DMS53 (cell line): ENCODE results near the gene ACOT7.

ENCODE experiments used
- DNase-seq: peaks from one replicate; lab custom pipeline; 2025; lab: John Stamatoyannopoulos, UW

The ACOT7 gene

DNA sequence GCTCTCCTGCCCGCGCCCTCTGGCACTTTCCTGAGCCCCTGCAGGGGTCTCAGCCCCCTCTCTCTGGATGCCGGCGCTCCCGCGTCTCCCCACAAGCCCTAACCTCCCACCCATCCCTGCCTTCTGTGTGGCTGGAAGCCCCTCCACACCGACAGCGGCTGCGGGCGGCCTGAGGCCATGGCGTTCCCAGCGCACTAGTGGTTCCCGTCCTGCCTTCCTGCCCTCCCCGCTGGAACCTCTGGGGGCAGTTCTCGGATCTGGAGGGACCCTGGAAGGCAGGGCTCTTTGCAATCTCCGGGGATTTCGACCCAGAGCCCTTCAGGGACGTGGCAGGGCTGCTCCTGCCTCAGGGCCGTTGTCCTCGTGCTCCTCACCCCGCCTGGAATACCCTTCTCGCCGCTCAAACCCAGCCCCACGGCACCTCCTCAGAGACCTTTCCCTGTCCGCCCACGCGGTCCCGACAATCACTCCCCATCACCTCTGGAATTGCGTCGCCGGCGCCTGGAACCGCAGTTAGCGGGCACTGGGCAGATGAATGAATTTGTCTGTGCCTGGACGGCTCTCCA, 30.5 kb upstream of the ACOT7 start:
- DNase-seq: peak; percentile 64

DNA sequence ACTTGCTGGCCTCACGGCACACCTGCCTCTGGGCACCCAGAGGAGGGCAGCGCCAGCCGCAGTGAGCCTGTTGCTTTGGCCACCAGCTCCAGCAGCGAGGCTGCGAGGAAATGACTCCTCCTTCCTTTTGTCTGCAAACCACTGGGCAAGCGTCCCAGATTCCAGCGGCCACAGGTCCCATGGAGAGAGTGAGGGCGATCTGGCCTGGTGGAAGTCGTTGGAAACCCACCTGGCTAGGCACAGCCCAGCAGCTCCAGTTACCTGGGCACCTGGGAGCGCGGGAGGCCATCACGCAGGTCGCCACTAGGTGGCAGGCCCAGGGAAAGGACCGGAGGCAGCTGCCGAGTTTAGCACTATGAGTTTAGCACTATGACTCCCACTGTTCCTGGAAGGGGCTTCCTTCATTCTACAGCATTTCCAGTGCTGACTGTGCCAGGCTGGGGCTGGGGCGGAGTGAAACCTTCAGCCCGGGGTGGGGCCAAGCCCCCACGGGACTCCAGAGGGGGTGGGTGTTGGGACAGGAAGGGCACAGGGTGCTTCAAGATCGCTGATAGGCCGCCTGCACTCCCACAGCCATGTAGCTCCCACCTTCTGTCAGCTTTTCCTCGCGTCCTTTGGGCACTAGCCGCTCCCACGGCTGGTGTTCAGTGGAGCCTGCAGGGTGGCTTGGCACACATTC, 29.9 kb upstream of the ACOT7 start:
- peak; percentile 92 for DNase-seq

DNA sequence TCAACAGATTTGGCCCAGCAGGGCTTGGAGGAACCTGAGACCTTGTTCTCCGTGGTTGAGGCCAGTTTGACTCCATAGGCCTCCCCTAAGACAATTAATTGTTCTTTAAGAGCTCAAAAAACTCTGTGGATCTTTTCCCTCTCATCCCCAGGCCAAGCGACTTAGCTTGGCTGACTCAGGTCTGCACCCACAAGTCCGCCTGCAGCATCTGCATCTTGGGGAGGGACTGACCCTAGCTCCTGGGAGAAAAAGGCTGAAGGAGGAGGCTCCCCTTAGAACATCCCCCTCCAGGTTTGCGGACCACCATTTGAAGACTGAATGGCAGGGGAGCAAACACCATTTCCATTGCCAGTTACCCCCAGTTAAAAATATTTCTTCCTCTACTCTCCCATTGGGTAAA, 27.7 kb upstream of the ACOT7 start:
- DNase-seq: no peak

DNA sequence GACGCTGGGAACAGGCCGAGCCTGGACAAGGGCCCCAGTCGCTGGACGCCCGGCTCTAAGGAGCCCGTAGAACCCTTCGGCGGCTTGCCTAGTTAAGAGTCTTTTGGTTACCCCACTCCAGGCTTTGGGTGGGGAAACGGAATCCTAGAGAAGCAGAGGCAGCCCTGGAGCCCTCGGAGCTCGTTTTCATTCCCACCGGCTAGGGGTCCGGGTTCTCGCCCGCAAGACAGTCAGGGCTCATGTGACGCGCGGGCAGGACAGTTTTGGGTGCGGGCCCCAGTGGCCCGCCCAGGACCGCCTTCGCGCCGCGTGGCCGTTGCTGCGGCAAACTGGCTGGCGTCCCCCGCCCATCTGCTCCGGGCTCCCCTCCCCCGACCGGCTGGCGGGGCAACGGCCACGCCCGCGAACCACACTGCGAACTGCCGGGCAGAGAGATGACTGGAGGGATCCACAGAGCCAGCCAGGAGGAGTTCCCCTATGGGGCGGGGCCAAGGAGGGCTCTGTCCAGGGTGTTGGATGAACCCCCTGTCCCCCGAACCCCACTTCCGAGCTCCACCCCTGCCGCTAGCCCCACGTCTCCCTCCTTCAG, 27.0 kb upstream of the ACOT7 start:
- DNase-seq: no peak

DNA sequence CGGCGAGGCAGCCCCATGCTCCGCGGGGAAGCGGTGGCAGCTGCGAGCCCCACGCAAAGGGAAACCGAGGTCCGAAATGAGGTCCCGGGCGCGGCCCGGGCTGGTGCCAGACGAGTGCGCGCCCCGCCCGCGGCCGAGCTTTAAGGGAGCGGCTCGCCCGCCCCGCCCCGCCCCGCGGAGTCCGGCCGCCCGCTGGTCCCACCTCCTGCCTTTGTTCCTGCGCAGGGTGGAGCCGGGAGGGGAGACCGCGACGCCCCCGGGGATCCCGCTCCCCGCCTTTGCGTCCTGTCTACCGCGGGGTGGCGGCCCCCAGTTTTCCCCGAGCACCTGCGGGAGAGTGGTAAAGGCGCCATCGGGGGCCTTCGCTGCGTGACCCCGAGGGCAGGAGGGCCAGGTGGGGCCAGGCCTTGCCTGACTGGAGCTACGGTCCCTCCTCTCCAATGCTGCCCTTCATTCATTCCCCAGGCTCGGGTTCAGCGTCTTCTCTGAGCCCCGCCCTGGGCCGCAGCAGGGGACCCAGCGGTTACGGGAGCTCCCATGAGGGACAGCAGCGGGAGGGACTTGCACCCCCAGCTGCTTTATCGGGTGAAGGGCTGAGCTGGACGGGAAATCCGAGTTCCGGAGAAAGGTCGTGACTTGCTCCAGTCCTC, 26.4 kb upstream of the ACOT7 start, which contains the start of gene HES2:
Gene HES2 (minus strand): TSS at position 116 of the 650 bp plus-strand sequence. CDS start 99 bp downstream, at position 17.
- peak; percentile 63 for DNase-seq

DNA sequence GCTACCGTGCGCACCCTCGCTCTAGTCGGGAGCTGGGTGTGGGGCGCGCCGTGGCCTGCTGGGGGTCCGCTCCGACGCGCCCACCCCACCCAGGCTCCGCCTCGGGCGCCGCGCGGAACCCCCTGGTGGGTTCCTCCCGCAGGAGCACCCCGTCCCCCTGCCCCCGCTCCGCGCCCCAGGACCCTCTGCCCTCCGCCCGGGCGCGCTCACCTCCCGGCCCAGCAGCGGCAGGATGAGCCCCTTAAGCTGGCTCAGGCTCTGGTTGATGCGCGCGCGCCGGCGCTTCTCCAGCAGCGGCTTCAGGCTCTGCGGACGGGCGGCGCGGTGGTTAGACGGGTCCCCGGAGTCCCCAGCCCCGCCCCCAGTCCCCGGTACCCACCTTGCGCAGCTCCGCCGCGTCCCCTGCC, 25.8 kb upstream of the ACOT7 start:
- DNase-seq: peak; percentile 63

DNA sequence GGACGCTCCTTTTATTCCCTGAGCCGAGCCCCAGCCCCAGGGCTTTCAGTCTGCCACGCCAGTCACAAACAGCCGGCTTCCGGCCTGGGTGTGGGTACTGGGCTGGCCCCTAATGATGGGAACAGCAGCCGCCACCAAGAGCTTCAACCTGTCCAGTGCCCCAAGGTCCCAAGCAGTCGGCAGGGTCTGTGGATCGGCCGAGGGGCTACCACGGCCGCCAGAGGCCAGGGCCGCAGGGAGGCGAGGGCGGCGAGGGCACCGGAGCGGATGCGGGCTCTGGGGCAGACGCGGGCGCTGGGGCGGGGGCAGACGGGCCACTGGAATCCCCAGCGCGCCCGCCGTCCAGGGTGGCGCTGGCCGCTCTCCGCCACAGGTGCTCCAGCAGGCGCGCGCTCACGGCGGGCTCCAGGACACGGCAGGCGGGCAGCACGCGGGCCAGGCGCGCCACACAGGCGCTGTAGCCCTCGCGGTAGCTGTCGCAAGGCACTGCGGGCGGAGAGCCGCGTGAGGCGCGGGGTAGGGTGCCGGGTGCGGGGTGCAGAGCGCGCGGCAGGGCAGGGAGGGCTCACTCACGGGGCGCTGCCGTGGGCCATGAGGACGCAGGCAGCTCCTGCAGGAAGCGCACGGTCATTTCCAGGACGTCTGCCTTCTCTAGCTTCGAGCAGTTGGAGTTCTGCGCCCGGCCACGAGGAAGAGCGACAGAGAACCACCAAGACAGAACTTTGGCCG, 25.3 kb upstream of the ACOT7 start:
- DNase-seq: peak; percentile 70

DNA sequence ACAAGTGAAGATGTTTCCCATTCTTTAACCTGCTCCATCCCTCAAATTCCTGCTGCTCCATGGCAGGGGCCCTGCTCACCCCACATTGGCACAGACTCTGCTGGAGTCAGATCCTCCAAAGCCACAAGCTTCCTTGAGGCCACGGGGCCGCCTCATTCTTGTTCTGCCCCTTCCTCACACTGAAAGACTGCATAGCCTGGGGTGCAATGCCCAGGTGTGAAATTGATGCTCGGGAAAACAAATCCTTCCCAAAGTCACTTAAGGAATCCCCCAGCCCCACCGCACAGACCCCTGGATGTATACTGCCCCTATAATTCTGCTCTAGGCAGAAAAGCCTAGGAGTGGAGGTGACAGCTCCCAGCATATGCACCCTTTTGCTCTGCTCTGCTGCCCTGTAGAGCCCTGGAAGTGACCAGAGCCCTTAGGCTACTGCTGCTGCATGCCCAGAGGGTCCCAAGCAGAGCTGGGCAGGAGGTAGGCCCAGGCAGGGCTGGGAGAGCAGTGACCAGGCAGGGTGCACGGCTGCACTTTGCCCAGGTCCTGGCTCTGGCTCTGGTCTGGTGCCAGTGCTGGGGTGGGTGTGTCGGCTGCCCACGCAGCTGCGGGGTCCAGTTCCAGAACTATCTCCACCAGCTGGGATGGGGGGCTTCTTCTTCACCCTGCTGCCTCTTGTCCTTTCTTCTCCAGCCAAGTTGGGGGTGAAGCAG, 24.5 kb upstream of the ACOT7 start:
- DNase-seq: no peak

DNA sequence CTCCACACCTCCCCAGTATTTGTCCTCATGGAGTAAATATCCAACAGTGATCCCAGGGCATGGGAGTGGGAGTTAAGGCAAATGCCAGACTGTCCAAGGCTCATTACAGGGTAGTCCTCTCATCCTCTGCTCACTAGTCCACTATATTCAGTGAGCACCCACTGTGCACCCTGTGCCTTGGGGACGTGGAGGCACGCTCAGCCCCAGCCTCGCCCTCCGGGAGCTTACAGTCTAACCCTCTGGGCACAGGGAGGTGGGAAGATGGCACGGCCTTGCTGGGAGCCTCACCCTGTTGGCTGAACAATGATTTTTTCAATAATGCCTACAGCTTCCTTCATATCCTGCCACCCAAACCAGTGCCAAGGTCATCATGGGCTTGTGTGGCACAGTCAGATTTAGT, 23.3 kb upstream of the ACOT7 start:
- DNase-seq: no peak

DNA sequence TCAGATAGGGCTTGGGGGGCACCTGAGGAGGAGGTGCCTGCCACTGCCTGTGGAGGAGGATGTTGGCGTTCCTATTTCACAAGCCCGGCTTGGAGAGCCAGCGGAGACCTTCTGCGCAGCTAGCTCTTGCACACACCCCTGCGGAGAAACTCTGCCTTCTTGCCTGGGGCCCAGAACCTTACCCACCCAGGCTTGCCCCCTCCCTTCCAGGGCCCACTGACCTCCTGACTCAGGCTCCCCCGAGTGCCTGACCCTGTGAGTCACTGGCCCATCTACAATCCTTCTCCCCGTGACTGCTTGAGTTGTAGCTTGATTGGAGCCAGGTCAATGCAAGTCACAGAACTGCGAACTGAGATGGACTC, 22.7 kb upstream of the ACOT7 start:
- DNase-seq: no peak

DNA sequence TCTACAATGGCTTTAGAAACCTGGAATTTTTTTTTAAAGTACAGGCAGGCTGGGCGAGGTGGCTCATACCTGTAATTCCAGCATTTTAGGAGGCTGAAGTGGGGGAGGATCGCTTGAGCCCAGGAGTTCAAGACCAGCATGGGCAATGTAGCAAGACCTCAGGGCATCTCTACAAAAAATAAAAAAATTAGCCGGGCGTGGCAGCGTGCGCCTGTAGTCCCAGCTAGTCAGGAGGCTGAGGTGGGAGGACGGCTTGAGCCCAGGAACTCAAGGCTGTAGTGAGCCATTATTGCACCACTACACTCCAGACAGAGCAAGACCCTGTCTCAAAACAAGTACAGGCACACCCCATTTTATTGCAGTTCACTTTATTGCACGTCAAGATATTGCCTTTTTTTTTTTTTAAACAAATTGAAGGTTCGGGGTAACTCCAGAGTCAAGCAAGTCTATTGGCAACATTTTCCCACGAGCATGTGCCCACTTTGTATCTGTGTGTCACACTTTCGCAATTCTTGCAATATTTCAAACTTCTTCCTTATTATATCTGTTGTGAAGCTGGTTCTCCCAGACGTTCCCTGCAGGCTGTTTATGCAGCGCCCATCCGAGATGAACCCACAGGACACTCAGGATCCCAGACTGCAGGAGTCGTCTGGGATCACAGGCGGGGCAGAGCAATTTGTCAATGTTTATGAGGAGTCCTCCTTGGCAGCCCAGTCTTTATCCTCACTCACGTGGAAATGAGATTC, 21.5 kb upstream of the ACOT7 start:
- DNase-seq: no peak

DNA sequence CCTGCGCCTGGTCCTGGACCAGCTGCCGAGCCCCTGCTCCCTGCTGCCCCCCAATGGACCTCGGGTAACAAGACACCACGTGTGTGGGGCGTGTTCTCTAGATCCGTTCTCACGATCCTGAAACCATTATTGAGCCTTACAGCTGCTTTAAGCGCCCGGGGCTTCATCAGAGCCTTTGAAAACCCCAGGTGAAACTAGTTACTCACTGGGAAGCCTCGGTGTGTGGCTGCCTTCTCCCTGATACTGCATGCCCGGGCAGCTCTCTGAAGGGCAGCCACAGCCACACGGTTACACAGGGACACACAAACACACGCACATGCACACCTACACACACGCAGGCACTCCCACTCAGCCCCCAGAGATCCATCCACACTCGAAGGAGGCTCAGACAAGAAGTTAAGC, 20.9 kb upstream of the ACOT7 start:
- DNase-seq: peak; percentile 24

DNA sequence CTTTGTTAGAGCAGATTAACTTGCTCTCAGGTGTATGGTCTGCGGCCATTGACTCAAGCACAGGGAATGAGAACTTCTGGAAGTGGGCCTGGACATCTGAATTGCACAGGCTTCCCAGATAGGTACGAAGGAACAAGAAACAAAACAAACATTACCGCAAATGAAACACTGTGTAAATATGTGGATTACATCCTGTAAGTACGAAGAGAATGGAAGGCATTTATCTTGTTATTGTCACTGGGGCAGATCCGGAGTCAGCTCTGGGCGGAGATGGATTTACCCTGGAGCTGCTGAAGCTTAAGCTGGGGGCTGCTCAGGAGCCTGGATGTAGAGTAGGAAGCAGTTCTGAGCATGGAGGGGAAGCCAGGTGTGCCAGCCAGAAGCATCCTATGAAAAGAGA, 19.3 kb upstream of the ACOT7 start:
- DNase-seq: peak; percentile 79

DNA sequence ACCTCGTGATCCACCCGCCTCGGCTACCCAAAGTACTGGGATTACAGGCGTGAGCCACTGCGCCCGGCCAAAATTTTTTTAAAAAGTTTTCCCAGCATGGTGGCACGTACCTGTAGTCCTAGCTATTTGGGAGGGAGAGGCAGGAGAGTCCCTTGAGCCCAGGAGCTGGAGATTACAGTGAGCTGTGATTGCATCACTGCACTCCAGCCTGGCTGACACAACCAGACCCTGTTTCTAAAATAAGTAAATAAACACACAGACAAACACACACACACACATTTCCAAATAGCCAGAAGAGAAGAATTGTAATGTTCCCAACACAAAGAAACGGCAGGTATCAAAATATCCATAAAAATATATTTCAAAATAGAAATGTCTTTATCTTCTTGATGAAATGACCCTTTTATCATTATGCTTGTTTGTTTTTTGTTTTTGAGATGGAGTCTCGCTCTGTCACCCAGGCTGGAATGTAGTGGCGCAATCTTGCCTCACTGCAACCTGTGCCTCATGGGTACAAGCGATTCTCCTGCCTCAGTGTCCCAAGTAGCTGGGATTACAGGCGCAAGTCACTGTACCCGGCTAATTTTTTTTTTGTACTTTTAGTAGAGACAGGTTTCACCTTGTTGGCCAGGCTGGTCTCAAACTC, 16.8 kb upstream of the ACOT7 start:
- no peak for DNase-seq

DNA sequence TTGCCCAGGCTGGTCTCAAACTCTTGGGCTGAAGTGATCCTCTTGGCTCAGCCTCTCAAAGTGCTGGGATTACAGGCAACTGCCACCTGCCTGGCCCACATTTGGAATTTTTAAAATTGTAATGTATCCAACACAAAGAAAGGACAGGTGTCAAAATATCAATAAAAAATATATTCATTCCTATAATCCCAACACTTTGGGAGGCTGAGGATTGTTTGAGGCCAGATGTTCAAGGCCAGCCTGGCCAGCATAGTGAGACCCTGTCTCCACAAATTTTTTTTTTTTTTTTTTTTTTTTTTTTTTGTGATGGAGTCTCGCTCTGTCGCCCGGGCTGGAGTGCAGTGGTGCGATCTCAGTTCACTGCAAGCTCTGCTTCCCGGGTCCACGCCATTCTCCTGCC, 16.2 kb upstream of the ACOT7 start:
- no peak for DNase-seq

DNA sequence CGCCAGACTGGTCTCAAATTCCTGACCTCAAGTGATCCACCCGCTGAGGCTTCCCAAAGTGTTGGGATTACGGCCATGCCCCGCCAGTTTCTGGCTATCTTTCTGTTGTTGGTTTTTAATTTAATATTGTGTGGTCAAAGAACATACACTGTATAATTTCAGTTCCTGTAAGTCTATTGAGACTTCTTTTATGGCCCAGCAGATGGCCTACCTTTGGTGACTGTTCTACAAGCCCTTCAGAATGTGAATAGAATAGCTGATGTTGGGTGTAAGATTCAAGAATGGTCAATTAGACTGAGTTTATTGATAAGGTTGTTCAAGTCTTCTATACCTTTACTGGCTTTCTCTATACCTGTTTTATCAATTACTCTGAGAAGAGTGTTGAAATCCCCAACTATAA, 15.5 kb upstream of the ACOT7 start:
- peak; percentile 27 for DNase-seq

DNA sequence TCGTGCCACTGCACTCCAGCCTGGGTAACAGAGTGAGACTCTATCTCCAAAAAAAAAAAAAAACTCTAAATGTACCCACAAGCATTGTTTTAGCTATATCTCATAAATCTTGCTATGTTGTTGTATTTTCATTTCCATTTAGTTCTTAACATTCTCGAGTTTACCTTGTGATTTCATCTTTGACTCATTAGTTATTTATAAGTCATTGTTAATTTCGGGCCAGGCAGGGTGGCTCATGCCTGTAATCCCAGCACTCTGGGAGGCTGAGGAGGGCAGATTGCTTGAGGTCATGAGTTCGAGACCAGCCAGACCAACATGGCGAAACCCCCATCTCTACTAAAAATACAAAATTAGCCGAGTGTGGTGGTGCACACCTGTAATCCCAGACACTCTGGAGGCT, 14.5 kb upstream of the ACOT7 start:
- DNase-seq: no peak

DNA sequence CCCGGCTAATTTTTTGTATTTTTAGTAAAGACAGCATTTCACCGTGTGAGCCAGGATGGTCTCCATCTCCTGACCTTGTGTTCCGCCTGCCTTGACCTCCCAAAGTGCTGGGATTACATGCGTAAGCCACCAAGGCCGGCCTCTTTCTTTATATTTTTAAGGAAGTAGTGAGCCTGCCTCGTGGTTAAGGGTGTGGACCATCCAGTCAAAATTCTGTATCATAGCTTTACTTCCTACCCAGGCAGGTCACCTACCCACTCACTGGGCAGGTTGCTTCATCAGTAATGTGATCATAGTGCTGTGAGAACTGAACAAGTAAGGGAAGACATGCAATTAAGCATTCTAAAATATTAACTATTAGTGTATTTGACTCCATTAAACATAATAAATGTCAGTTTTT, 8.1 kb upstream of the ACOT7 start:
- no peak for DNase-seq

DNA sequence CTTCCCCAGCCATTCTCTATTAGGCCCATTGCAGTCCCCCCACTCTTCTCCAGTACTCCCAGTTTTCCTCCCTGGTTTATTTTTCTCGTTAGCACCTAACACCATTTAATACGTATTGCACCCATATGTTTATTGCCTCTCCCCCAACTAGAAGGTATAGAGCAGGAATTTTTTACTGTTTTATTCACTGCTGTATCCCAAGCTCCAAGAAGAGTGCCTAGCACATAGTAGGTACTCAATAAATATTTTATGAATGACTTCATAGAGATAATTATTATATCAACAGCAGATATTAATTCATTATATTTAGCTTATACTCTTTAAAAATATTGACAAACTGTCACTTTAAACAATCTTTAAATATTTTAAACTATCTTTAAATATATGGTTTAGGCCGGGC, 5.7 kb upstream of the ACOT7 start:
- no peak for DNase-seq

DNA sequence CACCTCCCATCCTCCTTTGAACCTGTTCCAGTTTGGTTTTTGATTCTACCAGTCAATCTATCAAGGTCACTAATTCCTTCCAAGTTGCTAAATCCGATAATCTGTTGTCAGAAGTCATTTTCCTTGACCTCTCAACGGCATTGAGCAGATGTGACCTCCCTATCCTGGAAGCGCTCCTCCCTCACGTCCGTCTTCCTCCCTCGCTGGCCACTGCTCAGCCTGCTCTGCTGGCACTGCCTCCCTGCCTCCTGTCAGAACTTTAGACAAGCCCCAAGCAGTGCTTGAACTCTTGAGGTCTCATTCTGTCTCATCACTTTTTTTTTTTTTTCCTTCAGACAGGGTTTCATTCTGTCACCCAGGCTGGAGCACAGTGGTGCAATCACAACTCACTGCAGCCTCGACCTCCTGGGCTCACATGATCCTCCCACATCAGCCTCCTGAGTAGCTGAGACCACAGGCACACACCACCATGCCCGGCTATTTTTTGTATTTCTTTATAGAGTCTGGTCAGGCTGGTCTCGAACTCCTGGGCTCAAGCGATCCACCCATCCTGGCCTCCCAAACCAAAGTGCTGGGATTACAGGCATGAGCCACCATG, 4.4 kb upstream of the ACOT7 start:
- DNase-seq: no peak
